HG03159 (cell line): ENCODE data around the gene ZFYVE28.

Experiments used
- ATAC-seq: cut with Tn5 transposase; IDR thresholded peaks from one replicate; pipeline ENCODE4 v1.9.1; 2021; ENCODE audit warnings: mild to moderate bottlenecking, moderate library complexity; ENCODE audit not compliant: unreplicated experiment

ZFYVE28 gene

GRCh38 chr4:2306773-2307410 lies 111.6 kb downstream of the ZFYVE28 start:
- ATAC-seq, result no peak

GRCh38 chr4:2305766-2306501 lies 112.5 kb downstream of the ZFYVE28 start:
- ATAC-seq, result no peak

GRCh38 chr4:2304877-2305561 lies 113.4 kb downstream of the ZFYVE28 start:
- ATAC-seq, result no peak

GRCh38 chr4:2304321-2304876 lies 114.0 kb downstream of the ZFYVE28 start:
- ATAC-seq, result no peak

GRCh38 chr4:2303686-2304320 lies 114.6 kb downstream of the ZFYVE28 start:
- ATAC-seq, result no peak

- no peak for ATAC-seq
These were observed 115.2 kb downstream of the ZFYVE28 start for GRCh38 chr4:2303121-2303685.

- no peak for ATAC-seq
These were observed 115.9 kb downstream of the ZFYVE28 start for GRCh38 chr4:2302387-2303119.

- no peak for ATAC-seq
These were observed 116.6 kb downstream of the ZFYVE28 start for GRCh38 chr4:2301806-2302205.

- ATAC-seq, result no peak
These were observed 117.2 kb downstream of the ZFYVE28 start for GRCh38 chr4:2301225-2301642.

GRCh38 chr4:2300431-2301224 lies 117.8 kb downstream of the ZFYVE28 start:
- ATAC-seq, result no peak

- no peak for ATAC-seq
These were observed 118.7 kb downstream of the ZFYVE28 start for GRCh38 chr4:2299794-2300193.

- no peak for ATAC-seq
These were observed 119.9 kb downstream of the ZFYVE28 start for GRCh38 chr4:2298532-2298991.

GRCh38 chr4:2297606-2298531 lies 120.6 kb downstream of the ZFYVE28 start:
- ATAC-seq, result no peak

- ATAC-seq, result no peak
These were observed 121.5 kb downstream of the ZFYVE28 start for GRCh38 chr4:2296631-2297601.

GRCh38 chr4:2295900-2296442 lies 122.5 kb downstream of the ZFYVE28 start:
- no peak for ATAC-seq

- ATAC-seq, result no peak
These were observed 122.9 kb downstream of the ZFYVE28 start for GRCh38 chr4:2295500-2295899.

- ATAC-seq, result no peak
These were observed 125.8 kb downstream of the ZFYVE28 start for GRCh38 chr4:2292646-2293108.
